Measurements from ENCODE around the gene MYO7A.
A peak's percentile ranks its signal among the peaks of the same experiment; 100 is the strongest.

The MYO7A gene

GRCh38 chr11:77171254-77171653 lies 43.2 kb downstream of the MYO7A start:
- no peak for DNase-seq

GRCh38 chr11:77171885-77172665 lies 44.0 kb downstream of the MYO7A start:
- no peak for DNase-seq

- peak; percentile 42 for DNase-seq
Measured at GRCh38 chr11:77172666-77172982, 44.6 kb downstream of the MYO7A start.

GRCh38 chr11:77173494-77173893 lies 45.4 kb downstream of the MYO7A start:
- no peak for DNase-seq

- DNase-seq, result peak; percentile 95
Measured at GRCh38 chr11:77174559-77174958, 46.5 kb downstream of the MYO7A start.

- no peak for DNase-seq
Measured at GRCh38 chr11:77175021-77175842, 47.2 kb downstream of the MYO7A start.

- no peak for DNase-seq
Measured at GRCh38 chr11:77175869-77176539, 48.0 kb downstream of the MYO7A start.

- no peak for DNase-seq
Measured at GRCh38 chr11:77176996-77177395, 49.0 kb downstream of the MYO7A start.

GRCh38 chr11:77178150-77178549 lies 50.1 kb downstream of the MYO7A start:
- DNase-seq, result no peak

GRCh38 chr11:77179048-77179447 lies 51.0 kb downstream of the MYO7A start:
- DNase-seq, result no peak

GRCh38 chr11:77179681-77180080 lies 51.6 kb downstream of the MYO7A start:
- DNase-seq, result no peak

GRCh38 chr11:77180346-77180745 lies 52.3 kb downstream of the MYO7A start:
- DNase-seq, result no peak

- no peak for DNase-seq
Measured at GRCh38 chr11:77181226-77181625, 53.2 kb downstream of the MYO7A start.

GRCh38 chr11:77181799-77182541 lies 53.9 kb downstream of the MYO7A start:
- no peak for DNase-seq

- no peak for DNase-seq
Measured at GRCh38 chr11:77182542-77183430, 54.7 kb downstream of the MYO7A start.

- DNase-seq, result no peak
Measured at GRCh38 chr11:77183431-77183984, 55.5 kb downstream of the MYO7A start.

- DNase-seq, result no peak
Measured at GRCh38 chr11:77184136-77184860, 56.3 kb downstream of the MYO7A start.

GRCh38 chr11:77186302-77186701 lies 58.3 kb downstream of the MYO7A start:
- no peak for DNase-seq

- no peak for DNase-seq
Measured at GRCh38 chr11:77187111-77187750, 59.2 kb downstream of the MYO7A start.
